Stimulated activated CD4-positive, alpha-beta T cell treated with anti-CD3 and anti-CD28 coated beads, Interleukin-4, amount 100 ng/mL, for 24 hours (primary cell): ENCODE data around the gene COL23A1.
A peak's percentile ranks its signal among the peaks of the same experiment; 100 is the strongest.

Experiments
- DNase-seq: peaks from one replicate; pipeline ENCODE4 v3.0.0-alpha.2; 2020

The COL23A1 gene

GRCh38 chr5:178469975-178470759 lies 120.0 kb downstream of the COL23A1 start:
- DNase-seq: no peak

DNA sequence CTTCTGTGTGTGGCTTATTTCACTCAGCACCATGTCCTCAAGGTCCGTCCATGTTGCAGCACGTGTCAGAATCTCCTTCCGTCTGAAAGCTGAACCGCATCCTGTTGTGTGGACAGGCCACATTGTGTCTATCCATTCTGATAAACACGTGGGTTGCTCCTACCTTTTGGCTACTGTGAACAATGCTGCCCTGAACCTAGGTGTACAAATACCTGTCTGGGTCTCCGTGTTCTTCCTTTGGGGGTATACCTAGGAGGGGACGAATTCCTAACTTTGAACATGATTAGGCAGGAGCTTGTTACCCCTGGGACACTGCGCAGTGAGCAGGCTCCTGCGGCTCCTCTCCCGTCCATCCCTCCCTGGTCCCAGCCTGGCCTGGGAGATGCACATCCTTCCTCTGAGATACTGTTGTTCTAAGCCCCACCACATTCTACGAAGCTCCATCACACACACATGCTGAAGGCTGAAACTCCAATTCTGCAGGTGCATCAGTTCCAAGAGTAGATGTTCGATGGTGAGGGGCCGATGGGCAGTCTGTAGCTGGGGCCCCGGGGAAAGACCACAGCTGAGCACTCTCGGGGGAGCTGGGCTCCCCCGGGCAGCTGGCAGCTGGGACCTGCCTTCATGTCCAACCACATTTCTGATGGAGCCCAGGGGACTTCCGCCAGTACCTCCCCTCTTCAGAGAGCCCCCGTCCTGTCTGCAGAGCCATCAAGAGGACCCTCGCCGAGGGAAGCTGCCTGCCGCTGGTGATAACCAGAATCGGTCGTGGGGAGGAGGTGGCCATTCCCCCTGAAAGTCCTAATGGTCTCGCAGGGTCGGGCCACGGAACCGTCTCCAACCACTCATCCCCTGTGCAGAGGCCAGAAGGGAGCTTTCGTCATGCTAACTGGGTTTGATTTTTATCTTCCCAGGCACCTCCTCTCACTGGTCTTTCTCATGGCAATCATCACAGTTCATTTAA lies 120.9 kb downstream of the COL23A1 start:
- DNase-seq: no peak

DNA sequence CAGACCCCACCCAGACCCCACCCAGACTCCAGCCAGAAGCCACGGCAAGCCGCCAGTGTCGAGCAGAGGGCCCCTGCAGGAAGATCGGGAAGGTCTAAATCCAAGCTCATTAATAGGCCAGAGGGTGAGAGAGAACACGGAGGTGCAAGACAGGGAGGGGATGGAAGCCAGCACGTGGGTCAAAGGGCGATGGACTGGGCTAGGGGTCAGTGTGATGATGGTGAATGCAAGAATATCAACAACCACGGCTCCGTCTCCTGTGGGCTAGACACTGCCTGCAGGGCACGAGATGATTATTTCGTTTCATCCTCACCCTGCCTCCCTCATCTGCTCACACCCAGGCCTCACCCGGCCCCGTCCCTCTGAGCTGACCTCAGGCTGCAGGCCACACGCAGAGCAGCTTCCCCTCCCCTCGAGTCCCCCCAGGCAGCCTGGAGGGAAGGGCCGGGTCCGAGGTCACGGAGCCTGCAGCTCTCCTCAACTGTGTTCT lies 122.0 kb downstream of the COL23A1 start:
- DNase-seq: no peak

- no peak for DNase-seq
Observed at GRCh38 chr5:178467568-178468195, 122.5 kb downstream of the COL23A1 start.

DNA sequence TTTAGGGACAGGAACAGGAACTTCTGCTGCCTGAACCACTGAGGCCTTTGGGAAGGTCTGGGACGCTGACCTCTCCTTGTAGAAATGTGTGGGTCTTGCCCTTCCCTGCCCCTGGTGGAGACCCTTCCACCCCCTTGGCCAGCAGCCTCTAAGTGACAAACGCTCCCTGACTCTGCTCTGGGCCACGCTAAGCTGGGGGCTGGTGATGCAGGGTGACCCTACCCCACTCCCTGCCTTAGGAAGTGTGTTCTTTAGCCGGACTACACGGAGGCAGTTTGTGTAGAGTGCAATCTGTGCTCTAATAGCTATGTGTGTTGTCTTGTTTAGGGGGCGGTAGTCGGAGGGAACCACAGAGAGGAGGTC lies 123.0 kb downstream of the COL23A1 start:
- no peak for DNase-seq

GRCh38 chr5:178466342-178466741 lies 123.9 kb downstream of the COL23A1 start:
- no peak for DNase-seq

GRCh38 chr5:178465861-178466288 lies 124.3 kb downstream of the COL23A1 start:
- no peak for DNase-seq

GRCh38 chr5:178465228-178465860 lies 124.8 kb downstream of the COL23A1 start:
- DNase-seq: no peak

- no peak for DNase-seq
Observed at GRCh38 chr5:178464431-178465048, 125.7 kb downstream of the COL23A1 start.

- DNase-seq: no peak
Observed at GRCh38 chr5:178463321-178464155, 126.7 kb downstream of the COL23A1 start.

DNA sequence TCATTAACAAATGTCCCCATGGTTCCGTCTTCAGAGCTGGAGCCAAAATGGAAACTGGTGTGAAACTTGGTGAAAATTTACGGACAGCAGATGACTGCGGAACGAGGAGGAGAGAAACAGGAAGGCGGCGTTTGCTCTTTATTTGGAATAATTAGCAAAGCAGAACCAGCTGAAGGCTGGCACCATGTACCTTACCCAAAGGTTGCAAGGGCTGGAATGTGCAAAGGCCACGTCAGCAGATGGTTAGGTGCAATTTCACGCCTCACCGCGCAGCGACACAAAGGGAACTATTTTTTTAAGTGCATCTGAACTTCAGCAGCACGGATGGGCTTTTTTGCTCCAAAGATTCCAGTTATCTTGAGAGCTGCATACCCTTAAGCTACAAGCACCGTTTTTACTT lies 127.4 kb downstream of the COL23A1 start:
- DNase-seq: no peak

GRCh38 chr5:178462076-178462475 lies 128.1 kb downstream of the COL23A1 start:
- DNase-seq: no peak

GRCh38 chr5:178461004-178461730 lies 129.0 kb downstream of the COL23A1 start:
- peak; percentile 38 for DNase-seq

DNA sequence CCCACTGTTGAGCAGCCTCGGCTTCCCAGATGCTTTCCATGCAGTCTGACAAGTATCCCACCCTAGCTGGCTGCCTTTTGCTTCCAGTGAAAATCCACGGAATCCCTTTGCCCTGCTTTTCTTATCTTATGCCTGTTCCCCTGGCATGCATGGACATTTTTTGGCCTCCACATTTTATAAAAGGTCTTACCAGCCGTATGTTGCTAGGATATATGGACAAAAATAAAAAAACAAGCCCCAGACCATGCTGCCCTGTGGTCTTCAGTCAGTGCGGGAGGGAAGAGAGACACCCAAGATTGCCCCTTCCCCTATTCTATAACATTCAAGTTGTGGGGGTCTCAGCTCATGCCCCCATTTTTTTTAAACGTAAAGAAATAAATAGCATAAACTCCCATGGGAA lies 129.6 kb downstream of the COL23A1 start:
- DNase-seq: no peak

DNA sequence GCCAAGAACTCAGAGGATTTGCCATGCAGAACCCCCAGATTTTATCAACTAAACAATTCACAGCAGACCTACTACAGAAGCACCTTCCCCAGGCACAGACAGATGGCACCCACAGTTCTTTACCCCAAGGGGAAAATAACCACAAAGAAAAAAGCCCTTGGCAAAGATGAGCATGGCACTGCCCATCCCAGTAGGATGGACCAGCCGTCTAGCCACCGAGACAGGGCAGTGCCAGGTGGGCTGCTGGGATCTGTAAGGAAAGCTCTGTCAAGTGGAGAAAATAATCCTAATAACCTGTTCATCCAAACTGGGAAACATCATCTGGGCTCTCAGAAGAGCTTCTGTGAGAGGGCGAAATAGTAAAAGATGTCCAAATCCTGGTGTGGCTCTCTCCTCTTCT lies 130.0 kb downstream of the COL23A1 start:
- DNase-seq: no peak

GRCh38 chr5:178458140-178458539 lies 132.1 kb downstream of the COL23A1 start:
- DNase-seq: no peak

DNA sequence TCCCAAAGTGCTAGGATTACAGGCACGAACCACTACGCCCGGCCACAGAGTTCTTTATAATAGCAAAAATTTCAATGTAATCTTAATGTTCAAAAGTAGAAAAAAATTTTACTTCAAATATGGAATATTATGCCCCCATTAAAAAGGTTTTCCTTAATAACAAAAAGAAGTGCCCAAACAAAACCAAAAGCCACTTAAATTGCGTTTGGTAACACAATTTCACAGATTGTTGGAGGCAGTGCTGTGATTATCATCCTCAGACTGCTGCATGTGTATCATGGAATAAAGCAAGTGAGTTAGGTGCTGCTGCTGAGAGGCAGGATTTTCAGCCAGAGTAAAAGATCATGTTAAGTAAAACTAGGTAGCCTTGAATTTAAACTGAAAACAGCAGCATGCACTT lies 132.7 kb downstream of the COL23A1 start:
- no peak for DNase-seq

- DNase-seq: no peak
Observed at GRCh38 chr5:178455480-178455835, 134.7 kb downstream of the COL23A1 start.

DNA sequence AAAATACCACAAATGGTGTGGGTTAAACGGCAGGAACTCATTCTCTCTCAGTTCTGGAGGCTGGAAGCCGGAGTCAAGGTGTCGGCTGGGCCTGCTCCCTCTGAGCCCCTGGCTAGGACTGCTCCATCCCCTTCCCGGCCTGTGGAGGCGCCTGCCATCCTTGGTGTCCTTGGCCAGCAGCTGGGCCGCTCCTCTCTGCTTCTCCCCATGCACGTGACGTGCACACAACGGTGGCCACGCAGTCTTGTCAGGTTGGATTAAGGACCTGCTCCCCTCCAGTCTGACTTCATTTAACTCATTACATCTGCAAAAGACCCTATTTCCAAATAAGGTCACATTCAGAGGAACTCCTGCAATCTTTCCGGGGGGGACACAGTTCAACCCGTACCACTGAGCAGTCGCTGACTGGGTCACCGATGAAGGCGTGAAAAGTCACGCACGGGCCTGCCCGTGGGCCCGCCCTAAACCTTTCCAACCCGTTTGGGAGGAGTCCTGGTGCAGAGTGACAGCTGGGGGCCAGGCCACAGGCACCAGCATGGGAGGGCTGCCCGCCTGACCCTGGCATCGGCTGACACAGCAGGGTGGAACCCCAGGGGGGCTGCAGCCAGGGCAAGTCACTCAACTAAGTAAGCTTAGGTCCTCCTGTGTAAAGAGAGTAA lies 135.2 kb downstream of the COL23A1 start:
- DNase-seq: no peak

DNA sequence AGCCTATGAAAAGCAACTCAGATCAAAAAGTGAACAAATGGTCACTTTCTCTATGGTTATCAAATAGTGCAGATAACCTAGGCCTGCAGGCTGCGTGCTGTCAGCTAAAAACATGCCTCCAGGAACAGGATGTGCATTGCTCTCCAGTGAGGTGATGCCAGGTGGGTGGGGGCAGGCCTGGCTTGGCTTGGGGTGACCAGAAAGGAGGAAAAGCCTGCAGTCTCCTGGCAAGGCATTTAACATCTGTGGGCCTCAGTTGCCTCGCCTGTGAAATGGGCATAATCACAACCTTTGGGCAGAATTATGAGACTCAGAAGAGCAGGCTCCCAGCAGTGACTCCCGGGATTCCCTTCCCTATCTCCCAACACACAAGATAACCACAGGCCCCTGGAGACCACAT lies 135.9 kb downstream of the COL23A1 start:
- DNase-seq: no peak
